Fibroblast of peridontal ligament (primary cell): Measurements from ENCODE around the gene SLC35B1.

Source experiments
- DNase-seq: peaks from one replicate; pipeline ENCODE4 v3.0.0-alpha.2; 2010; ENCODE audit errors: extremely low read depth

Gene SLC35B1

GRCh38 chr17:49700960-49701359, 6.8 kb downstream of the SLC35B1 start:
- no peak for DNase-seq

- no peak for DNase-seq
Measured at GRCh38 chr17:49699966-49700575, 7.7 kb downstream of the SLC35B1 start.

GRCh38 chr17:49698005-49698404, 9.8 kb downstream of the SLC35B1 start:
- DNase-seq: no peak

- DNase-seq: no peak
Measured at GRCh38 chr17:49696233-49696761, 11.5 kb downstream of the SLC35B1 start.

- no peak for DNase-seq
Measured at GRCh38 chr17:49695698-49696232, 12.0 kb downstream of the SLC35B1 start.

- peak; percentile 44 for DNase-seq
Measured at GRCh38 chr17:49694847-49695697, 12.7 kb downstream of the SLC35B1 start.

GRCh38 chr17:49692751-49693150, 15.0 kb downstream of the SLC35B1 start:
- DNase-seq: no peak

GRCh38 chr17:49691677-49692191, 16.0 kb downstream of the SLC35B1 start:
- DNase-seq: no peak

GRCh38 chr17:49691086-49691676, 16.6 kb downstream of the SLC35B1 start:
- peak; percentile 73 for DNase-seq

GRCh38 chr17:49690256-49690655, 17.5 kb downstream of the SLC35B1 start:
- no peak for DNase-seq

- DNase-seq: no peak
Measured at GRCh38 chr17:49688848-49689247, 18.9 kb downstream of the SLC35B1 start.

GRCh38 chr17:49687878-49688491, 19.8 kb downstream of the SLC35B1 start:
- peak; percentile 16 for DNase-seq

GRCh38 chr17:49681106-49681979, 26.4 kb downstream of the SLC35B1 start:
- DNase-seq: no peak

- DNase-seq: no peak
Measured at GRCh38 chr17:49680314-49680713, 27.4 kb downstream of the SLC35B1 start.

GRCh38 chr17:49677933-49678847, 29.6 kb downstream of the SLC35B1 start, which contains the start of gene SPOP:
TSS of gene SPOP (minus strand) at chr17:49678097. CDS start at chr17:49622810, 55,287 bp downstream.
- DNase-seq: peak; percentile 99

- peak; percentile 92 for DNase-seq
Measured at GRCh38 chr17:49677134-49677932, 30.4 kb downstream of the SLC35B1 start.

GRCh38 chr17:49676276-49676868, 31.4 kb downstream of the SLC35B1 start:
- DNase-seq: peak; percentile 45

GRCh38 chr17:49674507-49674906, 33.3 kb downstream of the SLC35B1 start:
- no peak for DNase-seq
